Measurements from ENCODE around the gene LAPTM5.

DNA sequence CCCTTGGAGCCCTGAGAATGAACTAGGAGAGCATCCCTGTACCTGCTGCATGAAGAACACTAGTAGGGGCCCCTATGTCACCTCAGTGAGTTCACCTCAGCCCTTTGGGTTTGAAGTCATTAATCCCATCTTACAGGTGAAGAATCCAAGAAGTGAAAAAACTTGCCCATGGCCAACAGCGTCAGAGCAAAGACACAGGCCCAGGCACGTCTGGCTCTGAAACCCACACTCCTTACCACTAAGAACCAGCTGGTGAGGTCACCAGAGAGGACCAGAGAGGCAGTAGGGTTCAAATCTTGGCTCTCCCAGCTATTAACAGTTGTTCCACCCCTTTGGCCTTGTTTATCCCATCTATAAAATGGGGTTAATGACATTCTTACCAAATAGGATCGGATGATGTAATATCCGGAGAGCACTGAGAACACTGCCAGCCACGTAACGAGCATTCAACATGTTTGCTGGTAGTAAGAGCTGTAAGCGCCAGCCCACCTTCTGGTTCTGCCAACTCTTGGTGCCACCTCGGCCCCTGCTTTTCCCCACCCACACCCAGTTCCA is 43.0 kb downstream of the LAPTM5 start:
- TF ChIP-seq, protein P1, sequence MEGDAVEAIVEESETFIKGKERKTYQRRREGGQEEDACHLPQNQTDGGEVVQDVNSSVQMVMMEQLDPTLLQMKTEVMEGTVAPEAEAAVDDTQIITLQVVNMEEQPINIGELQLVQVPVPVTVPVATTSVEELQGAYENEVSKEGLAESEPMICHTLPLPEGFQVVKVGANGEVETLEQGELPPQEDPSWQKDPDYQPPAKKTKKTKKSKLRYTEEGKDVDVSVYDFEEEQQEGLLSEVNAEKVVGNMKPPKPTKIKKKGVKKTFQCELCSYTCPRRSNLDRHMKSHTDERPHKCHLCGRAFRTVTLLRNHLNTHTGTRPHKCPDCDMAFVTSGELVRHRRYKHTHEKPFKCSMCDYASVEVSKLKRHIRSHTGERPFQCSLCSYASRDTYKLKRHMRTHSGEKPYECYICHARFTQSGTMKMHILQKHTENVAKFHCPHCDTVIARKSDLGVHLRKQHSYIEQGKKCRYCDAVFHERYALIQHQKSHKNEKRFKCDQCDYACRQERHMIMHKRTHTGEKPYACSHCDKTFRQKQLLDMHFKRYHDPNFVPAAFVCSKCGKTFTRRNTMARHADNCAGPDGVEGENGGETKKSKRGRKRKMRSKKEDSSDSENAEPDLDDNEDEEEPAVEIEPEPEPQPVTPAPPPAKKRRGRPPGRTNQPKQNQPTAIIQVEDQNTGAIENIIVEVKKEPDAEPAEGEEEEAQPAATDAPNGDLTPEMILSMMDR (IDR thresholded peaks at IDR 0.05), result no peak
- no peak for TF ChIP-seq POLR2A (IDR thresholded peaks at IDR 0.05)
